Right hindlimb (tissue), 1 donor: ENCODE results near the gene TMEM100.

Experiments
- DNase-seq: peaks from one replicate; pipeline ENCODE4 v3.0.0-alpha.2; 2018

TMEM100 gene

GRCh38 chr17:55743103-55743679 lies 20.5 kb upstream of the TMEM100 start:
- no peak for DNase-seq

- DNase-seq: no peak
Observed at GRCh38 chr17:55742272-55743102, 19.8 kb upstream of the TMEM100 start.

- no peak for DNase-seq
Observed at GRCh38 chr17:55741356-55741700, 18.7 kb upstream of the TMEM100 start.

- DNase-seq: no peak
Observed at GRCh38 chr17:55740511-55741355, 18.1 kb upstream of the TMEM100 start.

- no peak for DNase-seq
Observed at GRCh38 chr17:55737976-55738501, 15.4 kb upstream of the TMEM100 start.

GRCh38 chr17:55735731-55736405 lies 13.2 kb upstream of the TMEM100 start:
- no peak for DNase-seq

GRCh38 chr17:55734128-55734781 lies 11.6 kb upstream of the TMEM100 start:
- DNase-seq: peak; percentile 32

GRCh38 chr17:55731586-55732250 lies 9.1 kb upstream of the TMEM100 start:
- DNase-seq: peak; percentile 64

GRCh38 chr17:55730808-55731207 lies 8.1 kb upstream of the TMEM100 start:
- no peak for DNase-seq

GRCh38 chr17:55730380-55730779 lies 7.7 kb upstream of the TMEM100 start:
- DNase-seq: no peak

GRCh38 chr17:55729484-55729883 lies 6.8 kb upstream of the TMEM100 start:
- no peak for DNase-seq

GRCh38 chr17:55728833-55729232 lies 6.2 kb upstream of the TMEM100 start:
- DNase-seq: no peak

- DNase-seq: no peak
Observed at GRCh38 chr17:55728361-55728760, 5.7 kb upstream of the TMEM100 start.

- no peak for DNase-seq
Observed at GRCh38 chr17:55727920-55728319, 5.3 kb upstream of the TMEM100 start.

- DNase-seq: no peak
Observed at GRCh38 chr17:55727275-55727674, 4.6 kb upstream of the TMEM100 start.

GRCh38 chr17:55726440-55726839 lies 3.8 kb upstream of the TMEM100 start:
- DNase-seq: peak; percentile 61

GRCh38 chr17:55723488-55723848 lies 804 bp upstream of the TMEM100 start:
- no peak for DNase-seq

- no peak for DNase-seq
Observed at GRCh38 chr17:55722016-55722736, 488 bp downstream of the TMEM100 start.

- no peak for DNase-seq
Observed at GRCh38 chr17:55720919-55721836, 1.5 kb downstream of the TMEM100 start.
